Subcutaneous abdominal adipose tissue (tissue), 5 donors: Measurements from ENCODE around the gene HS6ST3.

Experiments used
- H3K27ac ChIP-seq: one replicate; pipeline ENCODE4 v1.7.0; 2013; ENCODE audit warnings: low read depth, mild to moderate bottlenecking, inconsistent platforms, low read length, moderate library complexity
- H3K27me3 ChIP-seq, 5 donors: one replicate each; pipeline ENCODE4 v1.7.0; 2013; ENCODE audit warnings: low read length in 5 of 5, inconsistent platforms in 1 of 5; ENCODE audit not compliant: control insufficient read depth in 5 of 5, insufficient read depth in 4 of 5
- H3K36me3 ChIP-seq, 5 donors: one replicate each; pipeline ENCODE4 v1.7.0; 2013; ENCODE audit warnings: low read length in 5 of 5; ENCODE audit not compliant: control insufficient read depth in 5 of 5, insufficient read depth in 5 of 5
- H3K4me1 ChIP-seq, 5 donors: one replicate each; pipeline ENCODE4 v1.7.0; 2013; ENCODE audit warnings: low read length in 5 of 5, mild to moderate bottlenecking in 3 of 5, moderate library complexity in 1 of 5; ENCODE audit not compliant: control insufficient read depth in 5 of 5, insufficient read depth in 5 of 5
- H3K4me3 ChIP-seq, 5 donors: one replicate each; pipeline ENCODE4 v1.7.0; 2013; ENCODE audit warnings: low read length in 5 of 5, low read depth in 1 of 5
- H3K9ac ChIP-seq, 5 donors: one replicate each; pipeline ENCODE4 v1.7.0; 2013; ENCODE audit warnings: low read length in 5 of 5, mild to moderate bottlenecking in 4 of 5, moderate library complexity in 3 of 5
- H3K9me3 ChIP-seq, 5 donors: one replicate each; pipeline ENCODE4 v1.7.0; 2013; ENCODE audit warnings: low read length in 5 of 5; ENCODE audit not compliant: control insufficient read depth in 5 of 5
- donor health status: healthy.
- donor health status: healthy.
- donor health status: healthy.
- donor health status: healthy.
- donor health status: healthy.

HS6ST3 gene

GRCh38 chr13:96707146-96707545 lies 617.2 kb downstream of the HS6ST3 start:
- Histone ChIP-seq H3K27ac (no peak overlapping the region), H3K4me3 (no peak overlapping the region), H3K36me3 (no peaks in the 10 kb centered on the region), H3K27me3 (no peaks in the 10 kb centered on the region), H3K9ac (no peak overlapping the region), H3K4me1 (no peaks in the 10 kb centered on the region), H3K9me3 (peaks cover 0 to 4% (median 0%) of the 10 kb centered on the region in 5 donors)

GRCh38 chr13:96710166-96710862 lies 620.4 kb downstream of the HS6ST3 start:
- H3K4me3 ChIP-seq: no peak overlapping the region
- no peak overlapping the region for H3K9ac ChIP-seq
- no peaks in the 10 kb centered on the region for H3K9me3 ChIP-seq
- no peak overlapping the region for H3K27ac ChIP-seq
- no peaks in the 10 kb centered on the region for H3K36me3 ChIP-seq
- H3K4me1 ChIP-seq: no peaks in the 10 kb centered on the region
- H3K27me3 ChIP-seq: no peaks in the 10 kb centered on the region

- H3K27ac ChIP-seq: no peak overlapping the region
- no peaks in the 10 kb centered on the region for H3K4me1 ChIP-seq
- no peaks in the 10 kb centered on the region for H3K27me3 ChIP-seq
- H3K9me3 ChIP-seq: no peaks in the 10 kb centered on the region
- no peak overlapping the region for H3K9ac ChIP-seq
- no peaks in the 10 kb centered on the region for H3K36me3 ChIP-seq
- no peak overlapping the region for H3K4me3 ChIP-seq
These were observed 630.5 kb downstream of the HS6ST3 start for GRCh38 chr13:96720446-96720845.

DNA sequence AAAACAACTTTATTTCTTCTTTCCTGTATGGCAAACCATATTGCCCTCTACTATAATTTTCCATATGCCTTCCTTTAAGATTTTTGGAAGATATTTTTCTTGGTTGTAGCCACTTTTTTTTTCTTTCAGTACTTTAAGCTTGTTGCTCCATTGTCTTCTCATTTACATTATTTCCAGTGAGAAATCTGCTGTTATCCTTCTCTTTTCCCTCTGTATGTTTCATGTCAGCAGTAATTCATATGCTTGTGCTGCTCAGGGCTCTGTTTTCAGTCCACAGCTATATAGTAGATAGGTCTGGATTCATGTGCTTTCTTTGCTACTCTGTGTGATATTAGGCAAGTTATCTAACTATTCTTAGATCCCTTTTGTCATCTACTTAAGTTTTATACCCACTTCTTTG lies 636.7 kb downstream of the HS6ST3 start:
- Histone ChIP-seq H3K9me3 (peaks cover 0 to 9% (median 6%) of the 10 kb centered on the region in 5 donors), H3K27me3 (no peaks in the 10 kb centered on the region), H3K36me3 (no peaks in the 10 kb centered on the region), H3K4me1 (no peaks in the 10 kb centered on the region), H3K4me3 (no peak overlapping the region), H3K27ac (no peak overlapping the region), H3K9ac (no peak overlapping the region)

- no peaks in the 10 kb centered on the region for H3K27me3 ChIP-seq
- no peak overlapping the region for H3K9ac ChIP-seq
- H3K4me3 ChIP-seq: no peak overlapping the region
- H3K4me1 ChIP-seq: no peaks in the 10 kb centered on the region
- no peaks in the 10 kb centered on the region for H3K36me3 ChIP-seq
- H3K27ac ChIP-seq: no peak overlapping the region
- H3K9me3 ChIP-seq: peaks cover 0 to 9% (median 6%) of the 10 kb centered on the region in 5 donors
These were observed 638.6 kb downstream of the HS6ST3 start for GRCh38 chr13:96728463-96728862.

DNA sequence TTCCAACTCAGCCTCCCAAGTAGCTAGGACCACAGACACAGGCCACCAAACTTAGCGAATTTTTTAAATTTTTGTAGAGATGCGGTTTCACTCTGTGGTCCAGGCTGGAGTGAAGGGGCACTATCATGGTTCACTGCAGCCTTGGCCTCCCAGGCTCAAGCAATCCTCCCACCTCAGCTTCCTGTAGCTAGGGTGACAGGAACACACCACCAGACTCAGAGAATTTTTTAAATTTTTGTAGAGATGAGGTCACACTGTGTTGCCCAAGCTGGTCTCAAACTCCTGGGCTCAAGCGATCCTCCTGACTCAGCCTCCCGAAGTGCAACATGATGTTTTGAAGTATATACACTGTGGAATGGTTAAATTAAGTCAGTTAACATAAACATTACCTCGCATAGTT lies 640.8 kb downstream of the HS6ST3 start:
- H3K27me3 ChIP-seq: no peaks in the 10 kb centered on the region
- H3K4me3 ChIP-seq: no peak overlapping the region
- no peaks in the 10 kb centered on the region for H3K4me1 ChIP-seq
- no peak overlapping the region for H3K9ac ChIP-seq
- no peaks in the 10 kb centered on the region for H3K36me3 ChIP-seq
- peaks cover 0 to 9% (median 6%) of the 10 kb centered on the region in 5 donors for H3K9me3 ChIP-seq
- no peak overlapping the region for H3K27ac ChIP-seq

GRCh38 chr13:96734499-96734898 lies 644.6 kb downstream of the HS6ST3 start:
- H3K27me3 ChIP-seq: no peaks in the 10 kb centered on the region
- no peak overlapping the region for H3K4me3 ChIP-seq
- H3K9me3 ChIP-seq: no peaks in the 10 kb centered on the region
- no peak overlapping the region for H3K9ac ChIP-seq
- H3K36me3 ChIP-seq: no peaks in the 10 kb centered on the region
- no peaks in the 10 kb centered on the region for H3K4me1 ChIP-seq
- H3K27ac ChIP-seq: no peak overlapping the region

GRCh38 chr13:96741779-96742178 lies 651.9 kb downstream of the HS6ST3 start:
- H3K36me3 ChIP-seq: no peaks in the 10 kb centered on the region
- no peak overlapping the region for H3K27ac ChIP-seq
- H3K27me3 ChIP-seq: no peaks in the 10 kb centered on the region
- H3K9me3 ChIP-seq: peaks cover 0 to 2% (median 0%) of the 10 kb centered on the region in 5 donors
- H3K4me1 ChIP-seq: no peaks in the 10 kb centered on the region
- H3K9ac ChIP-seq: no peak overlapping the region
- H3K4me3 ChIP-seq: no peak overlapping the region

- Histone ChIP-seq H3K4me1 (no peaks in the 10 kb centered on the region), H3K27me3 (no peaks in the 10 kb centered on the region), H3K4me3 (no peak overlapping the region), H3K27ac (no peak overlapping the region), H3K9me3 (peaks cover 0 to 2% (median 0%) of the 10 kb centered on the region in 5 donors), H3K9ac (no peak overlapping the region), H3K36me3 (no peaks in the 10 kb centered on the region)
These were observed 653.6 kb downstream of the HS6ST3 start for GRCh38 chr13:96743296-96744089.
